HG03457 (cell line): ENCODE results near the gene MSANTD7.
"Not testable (repeated sequence)": the region's sequence is repeated elsewhere in the genome, so short reads cannot be mapped to it uniquely, and the experiment has no call there.

Source experiments
- ATAC-seq: cut with Tn5 transposase; IDR thresholded peaks from one replicate; pipeline ENCODE4 v1.9.1; 2021; ENCODE audit warnings: moderate number of reproducible peaks; ENCODE audit not compliant: unreplicated experiment

MSANTD7 gene, protein sequence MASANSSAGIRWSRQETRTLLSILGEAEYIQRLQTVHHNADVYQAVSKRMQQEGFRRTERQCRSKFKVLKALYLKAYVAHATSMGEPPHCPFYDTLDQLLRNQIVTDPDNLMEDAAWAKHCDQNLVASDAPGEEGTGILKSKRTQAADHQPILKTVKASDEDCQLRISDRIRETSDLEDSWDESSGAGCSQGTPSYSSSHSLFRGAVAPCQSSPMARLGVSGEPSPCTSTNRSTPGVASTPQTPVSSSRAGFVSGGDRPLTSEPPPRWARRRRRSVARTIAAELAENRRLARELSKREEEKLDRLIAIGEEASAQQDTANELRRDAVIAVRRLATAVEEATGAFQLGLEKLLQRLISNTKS

DNA sequence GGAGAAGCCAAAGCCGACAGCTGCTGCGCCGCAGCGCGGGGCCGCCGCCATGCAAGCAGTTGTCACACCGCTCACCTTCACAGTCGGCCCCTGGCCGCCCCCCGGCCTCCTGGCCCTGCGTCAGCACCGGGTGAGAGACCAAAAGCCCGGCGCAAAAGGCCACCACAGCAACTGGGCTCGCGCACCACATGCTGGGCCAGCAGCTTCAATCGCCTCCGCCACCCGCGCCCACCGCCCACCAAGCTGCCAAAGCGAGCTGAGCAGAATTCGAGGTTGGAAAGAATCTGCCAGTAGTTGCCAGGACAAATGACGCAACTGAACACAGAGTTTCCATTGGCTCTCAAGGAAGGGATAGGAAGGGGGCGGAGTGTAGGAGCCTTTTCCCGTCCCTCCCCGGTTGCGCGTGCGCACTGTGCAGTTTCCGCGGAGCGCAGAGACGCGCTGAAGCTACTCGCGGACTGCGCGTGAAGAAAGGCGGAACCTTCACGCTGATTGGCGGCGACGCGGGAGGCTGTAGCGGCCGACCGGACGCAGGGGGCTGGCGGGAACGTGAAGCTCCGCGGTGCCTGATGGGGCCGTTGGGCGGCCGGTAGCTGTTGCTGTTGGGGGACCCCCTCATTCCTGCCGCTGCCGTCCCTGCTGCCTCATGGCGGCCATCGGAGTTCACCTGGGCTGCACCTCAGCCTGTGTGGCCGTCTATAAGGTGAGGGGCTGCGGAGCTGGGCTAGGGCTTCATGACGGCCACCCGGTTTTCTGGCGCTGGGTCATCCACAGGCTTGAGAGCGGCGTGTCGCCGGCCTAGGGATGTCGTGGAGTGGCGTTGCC is at the start of gene MSANTD7, which contains the start of the genes CDNF and HSPA14:
Gene MSANTD7, plus strand, starts transcription at position 550 of the 825 bp plus-strand sequence. CDS start 3,979 bp downstream, outside the sequence.
Gene CDNF, minus strand, starts transcription at position 281 of the 825 bp plus-strand sequence. Its CDS starts 91 bp downstream, at position 190.
Gene HSPA14, plus strand, starts transcription at position 550 of the 825 bp plus-strand sequence. Its CDS starts 97 bp downstream, at position 647.
- peak; percentile 87 for ATAC-seq

DNA sequence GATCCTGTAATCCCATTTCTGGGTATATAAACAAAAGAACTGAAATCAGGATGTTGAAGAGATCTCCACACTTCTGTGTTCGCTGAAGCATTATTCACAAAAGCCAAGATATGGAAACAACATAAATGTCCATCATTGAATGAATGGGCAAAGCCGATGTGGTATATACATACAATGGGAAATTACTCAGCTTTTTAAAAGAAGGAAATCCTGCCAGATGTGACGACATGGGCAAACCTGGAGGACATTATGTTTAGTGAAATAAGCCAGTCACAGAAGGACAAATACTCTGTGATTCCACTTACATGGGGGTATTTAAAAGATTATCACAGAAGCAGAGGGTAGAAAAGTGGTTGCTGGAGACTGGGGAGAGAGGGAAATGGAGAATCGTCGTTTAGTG is 39.5 kb upstream of the MSANTD7 start:
- ATAC-seq = no peak

DNA sequence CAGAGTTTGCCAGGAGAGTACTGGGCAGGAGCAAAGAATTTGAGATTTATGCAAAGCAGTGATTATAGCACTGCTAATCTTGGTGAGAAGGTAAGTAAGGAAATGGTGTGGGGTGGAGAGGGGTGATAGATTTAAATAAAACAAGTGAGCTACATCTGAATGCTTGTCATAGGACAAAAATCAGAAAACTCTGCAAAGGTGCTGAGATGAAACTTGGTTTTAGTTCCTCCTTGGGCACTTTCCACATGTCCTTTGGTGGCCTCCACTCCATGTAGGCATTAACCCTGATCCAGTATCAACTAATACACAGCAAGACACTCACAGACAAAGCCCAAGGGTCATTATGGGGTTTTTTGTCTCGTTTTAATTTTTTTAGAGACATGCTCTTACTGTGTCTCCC is 37.7 kb upstream of the MSANTD7 start:
- no peak for ATAC-seq

DNA sequence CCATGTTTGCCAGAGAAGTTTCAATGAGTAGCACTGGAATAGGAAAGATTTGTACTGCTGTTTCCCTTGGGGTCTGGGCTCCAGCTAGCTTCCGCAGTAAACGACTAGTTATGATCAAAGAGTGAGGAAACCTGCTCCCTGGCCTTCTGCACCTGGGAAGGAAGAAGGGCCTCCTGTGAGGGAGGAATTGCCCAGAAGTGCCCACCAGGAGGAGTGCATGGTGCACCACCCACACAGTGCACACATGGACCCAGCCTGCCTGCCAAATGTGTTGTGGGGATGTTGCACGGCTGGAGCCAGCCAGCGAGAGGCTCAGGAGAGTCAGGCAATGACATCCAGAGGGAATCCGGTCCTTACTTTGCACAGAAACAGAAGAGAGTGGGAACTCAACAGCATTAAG is 36.4 kb upstream of the MSANTD7 start:
- no peak for ATAC-seq

DNA sequence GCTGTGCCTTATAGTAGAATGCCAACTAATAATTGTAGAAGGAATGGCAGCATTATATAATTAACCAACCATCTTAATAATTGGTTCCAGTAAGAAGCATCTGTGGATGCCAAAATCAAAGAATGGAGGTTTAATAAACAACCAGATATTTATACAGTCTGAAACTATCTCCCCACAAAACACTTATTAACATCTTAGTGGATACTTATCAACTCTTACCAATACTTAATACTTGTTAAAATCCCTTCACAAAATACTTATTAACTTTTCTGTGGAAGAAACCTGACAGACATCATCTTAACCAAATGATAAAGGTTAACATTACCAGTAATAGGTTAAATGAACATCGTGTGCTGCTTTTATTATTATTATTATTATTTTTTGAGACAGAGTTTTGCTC is 34.3 kb upstream of the MSANTD7 start:
- no peak for ATAC-seq

DNA sequence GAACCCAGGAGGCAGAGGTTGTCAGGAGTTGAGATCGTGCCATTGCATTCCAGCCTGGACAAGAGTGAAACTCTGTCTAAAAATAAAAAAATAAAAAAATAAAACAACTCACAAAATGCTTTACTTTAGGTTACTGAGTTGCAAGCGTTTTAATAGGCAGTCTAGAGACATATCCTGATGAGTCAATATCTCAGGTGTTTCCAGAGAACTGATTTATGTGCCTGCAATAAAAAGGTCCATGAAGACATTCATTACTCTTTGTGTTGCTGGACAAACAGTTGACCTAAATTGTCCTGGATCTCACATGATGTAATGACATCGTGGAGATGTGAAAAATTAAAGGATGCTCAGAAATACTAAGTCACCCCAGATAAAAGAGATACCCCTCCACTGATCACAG is 31.8 kb upstream of the MSANTD7 start:
- ATAC-seq = no peak

DNA sequence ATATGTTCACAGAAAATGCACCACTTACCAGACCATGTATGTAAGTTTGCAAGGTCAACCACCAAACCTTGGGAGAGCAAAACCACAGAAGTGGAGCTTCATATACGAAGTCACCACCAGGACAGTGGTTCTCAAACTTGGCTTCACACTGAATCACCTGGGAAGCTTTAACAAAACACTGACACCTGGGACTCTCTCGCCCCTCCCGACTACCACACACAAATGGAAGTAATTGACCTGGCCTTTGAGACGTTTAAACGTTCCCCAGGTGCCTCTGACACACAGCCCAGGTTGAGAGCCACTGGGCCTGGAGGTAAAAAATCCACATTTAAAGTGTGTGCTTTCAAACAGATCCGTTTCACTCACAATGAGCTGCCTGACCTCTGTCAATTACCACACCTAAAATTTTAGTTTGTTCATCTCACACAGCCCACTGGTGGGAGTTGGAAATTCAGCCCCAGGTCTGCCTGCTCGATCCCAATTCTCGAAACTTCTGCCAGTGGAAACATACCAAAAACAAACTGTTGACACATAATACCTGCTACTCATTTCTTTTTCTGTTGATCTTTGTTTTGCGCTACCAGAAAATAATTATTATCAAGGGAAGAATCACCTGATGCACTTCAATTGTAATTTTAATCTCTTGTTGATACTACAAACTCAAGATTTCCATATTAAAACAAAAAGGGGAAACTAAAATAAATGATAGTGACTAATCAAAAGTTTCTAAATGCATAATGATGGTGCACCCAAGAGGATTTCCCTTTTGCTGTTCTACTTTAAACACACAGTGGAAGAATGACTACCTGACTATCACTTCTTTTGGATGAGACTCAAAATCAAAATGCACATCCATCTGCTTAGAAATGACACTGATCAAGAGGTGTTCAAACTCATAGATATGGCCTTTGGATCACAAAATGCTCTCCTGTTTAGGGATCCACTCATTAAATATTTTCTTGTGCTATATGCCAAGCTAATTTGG is 26.8 kb upstream of the MSANTD7 start:
- ATAC-seq = no peak

DNA sequence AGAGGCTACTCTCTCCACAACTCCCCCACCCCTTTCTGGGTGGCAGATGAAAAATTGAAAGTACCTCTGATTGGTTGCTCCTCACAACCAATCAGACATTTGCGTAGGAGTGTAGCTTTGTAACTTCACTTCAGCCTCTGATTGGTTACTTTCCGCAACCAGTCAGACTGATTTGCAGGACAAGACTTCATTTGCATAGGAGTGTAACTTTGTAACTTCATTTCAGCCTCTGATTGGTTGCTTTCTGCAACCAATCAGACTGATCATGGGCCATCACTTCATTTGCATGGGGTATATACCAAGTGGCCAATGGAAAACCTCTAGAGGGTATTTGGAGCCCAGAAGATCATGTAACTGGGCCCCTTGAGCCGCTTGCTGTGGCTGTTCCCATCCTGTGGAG is 25.8 kb upstream of the MSANTD7 start:
- ATAC-seq = no peak

DNA sequence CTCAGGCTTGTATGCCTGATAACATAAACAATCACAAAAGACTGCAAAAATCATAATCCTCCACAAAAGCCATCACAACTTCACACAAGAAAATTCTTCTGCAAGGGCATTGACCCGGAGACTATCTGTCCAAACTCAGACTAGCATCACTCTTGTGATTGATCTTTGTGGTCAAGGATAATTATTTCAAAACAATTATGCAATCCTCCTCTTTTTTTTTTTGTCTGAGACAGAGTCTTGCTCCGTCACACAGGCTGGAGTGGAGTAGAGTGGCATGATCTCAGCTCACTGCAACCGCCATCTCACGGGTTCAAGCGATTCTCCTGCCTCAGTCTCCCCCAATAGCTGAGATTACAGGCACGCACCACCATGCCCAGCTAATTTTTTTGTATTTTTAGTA is 22.4 kb upstream of the MSANTD7 start:
- no peak for ATAC-seq

DNA sequence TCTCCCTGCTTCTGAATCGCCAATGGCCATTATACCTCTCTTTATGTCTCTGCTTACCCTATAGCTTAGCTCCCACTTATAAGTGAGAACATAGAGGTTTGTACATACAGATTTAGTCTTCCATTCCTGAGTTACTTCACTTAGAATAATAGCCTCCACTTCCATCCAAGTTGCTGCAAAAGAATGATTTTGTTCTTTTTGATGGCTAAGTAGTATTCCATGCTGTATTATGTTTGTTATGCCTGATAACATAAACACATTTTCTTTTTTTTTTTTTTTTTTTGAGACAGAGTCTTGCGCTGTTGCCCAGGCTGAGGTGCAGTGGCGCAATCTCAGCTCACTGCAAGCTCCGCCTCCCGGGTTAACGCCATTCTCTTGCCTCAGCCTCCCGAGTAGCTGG is 21.4 kb upstream of the MSANTD7 start:
- not testable (repeated sequence) for ATAC-seq

DNA sequence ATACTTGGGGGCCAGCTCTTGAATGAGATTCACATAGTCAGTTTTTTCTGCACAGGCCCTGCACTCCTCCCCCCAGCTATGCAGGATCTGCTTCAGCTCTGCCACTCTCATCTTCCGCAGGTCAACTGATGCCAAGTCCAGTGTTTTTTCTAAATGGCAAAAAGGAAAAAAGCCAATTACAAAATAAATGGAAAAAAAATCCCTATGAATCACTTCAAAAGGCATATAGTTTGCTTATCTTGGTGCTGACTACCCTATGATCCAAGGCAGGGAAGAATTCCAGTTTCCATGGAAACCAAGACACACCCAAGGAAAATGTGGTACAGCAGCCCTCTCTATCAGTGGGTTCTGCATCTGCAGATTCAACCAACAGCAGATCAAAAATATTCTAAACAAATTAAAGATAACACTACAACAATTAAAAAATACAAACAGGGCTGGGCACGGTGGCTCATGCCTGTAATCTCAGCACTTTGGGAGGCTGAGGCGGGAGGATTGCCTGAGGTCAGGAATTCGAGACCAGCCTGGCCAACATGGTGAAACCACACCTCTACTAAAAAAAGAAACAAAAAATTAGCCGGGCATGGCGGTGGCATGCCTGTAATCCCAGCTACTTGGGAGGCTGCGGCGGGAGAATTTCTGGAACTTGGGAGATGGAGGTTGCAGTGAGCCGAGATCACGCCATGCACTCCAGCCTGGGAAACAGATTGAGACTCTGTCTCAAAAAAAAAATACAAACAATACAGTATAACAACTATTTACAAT is 17.9 kb upstream of the MSANTD7 start:
- no peak for ATAC-seq

DNA sequence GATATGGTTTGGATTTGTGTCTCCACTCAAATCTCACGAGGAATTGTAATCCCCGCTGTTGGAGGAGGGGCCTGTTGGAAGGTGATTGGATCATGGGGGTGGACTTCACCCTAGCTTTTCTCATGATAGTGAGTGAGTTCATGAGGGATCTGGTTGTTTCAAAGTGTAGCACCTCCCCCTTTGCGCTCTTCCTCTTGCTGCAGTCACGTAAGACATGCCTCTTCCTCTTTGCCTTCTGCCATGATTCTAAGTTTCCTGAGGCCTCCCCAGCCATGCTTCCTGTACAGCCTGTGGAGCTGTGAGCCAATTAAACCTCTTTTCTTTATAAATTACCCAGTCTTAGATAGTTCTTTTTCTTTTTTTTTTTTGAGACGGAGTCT is 17.3 kb upstream of the MSANTD7 start:
- ATAC-seq = no peak

DNA sequence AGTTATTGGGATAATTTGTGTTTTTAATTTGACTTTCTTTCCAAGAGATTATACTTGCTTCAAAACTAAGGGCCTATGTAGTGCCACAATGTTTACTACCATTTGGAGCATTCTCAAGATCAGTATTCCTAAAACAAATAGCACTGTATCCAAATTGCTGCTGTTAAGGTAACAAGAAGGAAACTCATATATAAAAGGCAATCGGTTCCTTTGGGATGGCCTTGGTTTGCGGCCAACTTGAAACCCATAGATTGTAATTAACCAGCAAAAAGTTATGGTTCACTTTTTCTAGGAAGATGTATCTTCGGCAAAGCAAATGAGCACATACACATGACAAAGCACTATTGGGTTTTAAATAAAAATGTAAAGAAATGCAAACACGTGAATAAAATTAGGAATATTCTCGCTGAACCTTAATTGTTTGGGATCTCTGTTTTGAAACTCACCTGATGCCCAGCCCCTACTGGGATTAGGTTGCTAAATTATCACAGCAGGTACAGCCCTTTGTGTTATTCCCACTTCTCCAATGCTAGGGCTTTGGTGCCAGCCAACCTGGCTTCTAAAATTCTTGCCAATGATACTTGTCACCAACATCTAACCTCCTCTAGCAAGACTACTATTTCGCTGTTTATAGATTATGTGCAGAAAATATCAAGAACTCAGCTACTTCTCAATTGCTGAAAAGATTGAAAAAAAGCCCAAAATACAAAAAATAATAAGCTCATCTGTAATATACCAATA is 16.3 kb upstream of the MSANTD7 start:
- ATAC-seq = no peak

DNA sequence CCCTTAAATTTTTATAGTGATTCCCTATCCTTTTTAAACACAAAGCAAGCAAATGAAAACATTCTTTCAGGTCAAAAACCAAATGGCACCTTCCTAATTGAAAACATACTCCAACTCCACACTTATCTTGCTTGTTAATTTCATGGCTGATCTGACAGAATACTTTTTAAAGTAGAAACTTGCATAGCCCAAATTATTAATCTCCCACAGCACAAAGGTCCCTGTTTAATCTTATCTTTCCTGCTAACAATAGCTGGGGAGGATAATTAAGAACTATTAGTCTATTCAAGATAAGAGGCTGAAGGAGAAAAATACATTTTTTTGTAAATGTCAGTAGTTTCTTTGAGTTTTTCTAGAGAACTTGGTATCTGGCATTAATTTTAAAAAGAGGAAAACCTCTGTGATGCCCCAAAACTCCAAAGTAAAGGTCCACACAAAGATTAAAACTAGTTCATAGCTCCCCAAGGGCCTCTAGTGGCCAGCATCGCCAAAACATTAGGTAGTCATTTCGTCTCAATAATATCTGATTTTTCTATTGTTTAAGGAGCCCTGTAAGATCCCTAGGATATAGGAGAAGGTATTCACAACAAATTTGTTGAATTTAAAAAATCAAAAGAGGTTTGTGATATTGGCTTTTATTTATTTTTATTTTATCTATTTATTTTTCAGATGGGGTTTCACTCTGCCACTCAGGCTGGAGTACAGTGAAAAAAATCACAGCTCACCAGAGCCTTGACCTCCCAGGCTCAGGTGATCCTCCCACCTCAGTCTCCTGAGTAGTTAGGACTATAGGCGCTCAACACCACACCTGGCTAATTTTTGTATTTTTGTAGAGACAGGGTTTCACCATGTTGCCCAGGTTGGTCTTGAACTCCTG is 15.0 kb upstream of the MSANTD7 start:
- no peak for ATAC-seq

DNA sequence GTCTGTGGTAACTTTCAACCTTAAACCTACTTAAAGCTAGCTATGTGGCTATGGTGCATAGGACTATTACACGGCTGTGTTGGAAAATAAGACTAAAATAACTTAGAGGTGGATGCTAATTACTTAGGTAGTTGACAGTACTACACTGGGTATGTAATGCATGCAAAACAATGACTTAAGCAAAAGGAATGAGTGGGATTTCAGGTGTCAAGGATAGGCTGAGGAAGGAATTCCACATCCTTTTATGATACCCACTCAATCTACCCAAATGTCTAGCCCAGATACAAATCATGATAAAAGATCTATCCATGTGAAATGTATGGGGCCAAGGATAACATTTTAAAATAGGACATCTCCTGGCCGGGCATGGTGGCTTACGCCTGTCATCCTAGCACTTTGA is 14.1 kb upstream of the MSANTD7 start:
- no peak for ATAC-seq

DNA sequence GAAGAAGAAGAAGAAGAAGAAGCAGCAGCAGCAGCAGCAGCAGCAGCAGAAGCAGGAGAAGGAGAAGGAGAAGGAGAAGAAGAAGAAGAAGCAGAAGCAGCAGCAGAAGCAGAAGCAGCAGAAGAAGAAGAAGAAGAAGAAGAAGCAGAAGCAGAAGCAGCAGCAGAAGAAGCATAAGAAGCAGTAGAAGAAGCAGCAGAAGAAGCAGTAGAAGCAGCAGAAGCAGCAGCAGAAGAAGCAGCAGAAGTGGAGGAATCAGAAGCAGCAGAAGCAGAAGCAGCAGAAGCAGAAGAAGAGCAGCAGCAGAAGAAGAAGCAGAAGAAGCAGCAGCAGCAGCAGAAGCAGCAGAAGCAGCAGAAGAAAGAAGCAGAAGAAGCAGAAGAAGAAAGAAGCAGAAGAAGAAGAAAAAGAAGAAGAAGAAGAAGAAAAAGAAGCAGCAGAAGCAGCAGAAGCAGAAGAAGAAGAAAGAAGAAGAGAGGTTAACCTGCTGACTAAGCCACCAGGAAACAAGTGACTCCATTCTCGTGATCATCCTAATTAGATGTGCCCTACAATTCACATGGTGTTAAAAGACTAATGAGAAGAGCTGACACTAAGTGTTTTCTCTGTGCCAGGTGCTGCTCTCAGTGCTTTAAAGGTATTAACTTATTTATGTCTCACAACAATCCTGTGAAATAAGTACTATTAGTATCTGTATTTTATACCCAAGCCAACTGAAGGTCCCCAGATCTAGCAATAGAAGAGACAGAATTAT is 11.9 kb upstream of the MSANTD7 start:
- ATAC-seq = no peak

DNA sequence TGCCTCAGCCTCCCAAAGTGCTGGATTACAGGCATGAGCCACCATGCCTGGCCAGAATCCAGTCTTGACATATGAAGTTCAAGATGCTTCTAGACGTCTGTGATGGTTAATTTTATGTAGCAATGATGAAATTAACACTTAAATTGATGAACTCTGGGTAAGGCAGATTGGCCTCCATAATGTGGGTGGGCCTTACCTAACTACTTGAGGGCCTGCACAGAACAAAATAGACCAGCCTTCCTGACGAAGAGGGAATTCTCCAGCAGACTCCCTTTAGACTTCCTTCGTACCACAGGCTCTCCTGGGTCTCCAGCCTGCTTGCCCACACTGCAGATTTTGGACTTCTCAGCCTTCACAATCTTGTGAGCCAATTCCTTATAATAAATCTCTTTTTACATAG is 5.0 kb upstream of the MSANTD7 start:
- no peak for ATAC-seq

DNA sequence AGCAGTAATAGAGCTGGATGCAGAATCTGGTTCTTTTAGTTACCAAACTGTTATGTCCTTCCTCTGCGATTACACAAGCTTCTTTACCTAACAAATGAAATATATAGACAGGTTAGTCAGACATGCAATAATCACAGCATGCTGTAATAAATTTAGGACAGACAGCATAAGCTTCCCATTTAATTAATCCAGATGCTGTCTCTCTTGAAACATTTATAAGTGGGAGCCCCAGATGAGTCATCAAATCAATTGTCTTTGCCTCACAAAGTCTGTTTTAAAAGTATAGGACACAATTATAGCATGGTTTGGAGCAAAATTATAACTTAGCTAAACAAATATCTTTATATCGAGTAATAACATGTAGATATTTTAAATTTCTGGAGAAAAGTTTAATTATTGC is 1.9 kb upstream of the MSANTD7 start:
- no peak for ATAC-seq
